Colonic mucosa (tissue), 4 donors: ENCODE data around the gene EEF2. TPM values are rescaled to one million over a fixed set of nuclear protein-coding genes. Genes with fewer than 3 reads are reported as not detected.
A peak's percentile ranks its signal among the peaks of the same experiment; 100 is the strongest.
"Not testable (repeated sequence)": the region's sequence is repeated elsewhere in the genome, so short reads cannot be mapped to it uniquely, and the experiment has no call there.

Experiments used
- DNase-seq: peaks from one replicate; pipeline ENCODE4 v3.0.0-alpha.2; 2020
- H3K27ac ChIP-seq: fragments of 200-600 bp; one replicate; pipeline ENCODE4 v1.8.0; 2021
- H3K27me3 ChIP-seq: fragments of 200-600 bp; one replicate; pipeline ENCODE4 v1.8.0; 2021
- H3K36me3 ChIP-seq: fragments of 200-600 bp; one replicate; pipeline ENCODE4 v1.8.0; 2021
- H3K4me1 ChIP-seq: fragments of 200-600 bp; one replicate; pipeline ENCODE4 v1.8.0; 2021; ENCODE audit warnings: mild to moderate bottlenecking
- H3K4me3 ChIP-seq: fragments of 200-600 bp; one replicate; pipeline ENCODE4 v1.8.0; 2021
- H3K9ac ChIP-seq, 2 donors: one replicate each; pipeline ENCODE4 v1.7.0; 2013; ENCODE audit warnings: control low read depth in 2 of 2, low read depth in 2 of 2, low read length in 2 of 2
- H3K9me3 ChIP-seq: fragments of 200-600 bp; one replicate; pipeline ENCODE4 v1.8.0; 2021
- CTCF ChIP-seq: fragments of 200-600 bp; IDR thresholded peaks from one replicate; pipeline ENCODE4 v1.8.0; 2022; ENCODE audit warnings: antibody characterized with exemption, mild to moderate bottlenecking
- intact Hi-C: fragments of 100-400 bp; cut with DNase I; formaldehyde crosslinking; loops from one replicate; pipeline ENCODE4 v1.14.1; 2022
- total RNA-seq, 2 donors: library from RNA; stranded (reverse); fragmentation: NEBNext Ultra II Directional in 1 of 2; extraction: Animal tissue kit (Norgen Biotek cat#: 25700) in 1 of 2; gene quantifications; one replicate each; pipeline ENCODE4 v1.2.1, GENCODE V29; 2021
- donor health status: healthy.
- donor health status: DM: no; HTN: no; CAD: no.
- donor health status: DM: no; HTN: no; CAD: no.

Gene EEF2
- total RNA-seq, 2 donors from 2014 or later: 2,109 to 2,241 TPM

GRCh38 chr19:4012975-4013634 lies 27.8 kb upstream of the EEF2 start:
- peaks cover 22% of the 10 kb centered on the region for H3K4me1 ChIP-seq
- intact Hi-C loops: no loop called here

GRCh38 chr19:4012092-4012974 lies 27.1 kb upstream of the EEF2 start:
- H3K36me3 ChIP-seq: peaks cover 8% of the 10 kb centered on the region
- no peak for TF ChIP-seq CTCF
- DNase-seq: peak; percentile 44
- H3K27ac ChIP-seq: no peak overlapping the region
- no peak overlapping the region for H3K9ac ChIP-seq
- no peaks in the 10 kb centered on the region for H3K9me3 ChIP-seq
- intact Hi-C loops: no loop called here
- no peak overlapping the region for H3K4me3 ChIP-seq
- H3K27me3 ChIP-seq: no peaks in the 10 kb centered on the region
- H3K4me1 ChIP-seq: peaks cover 22% of the 10 kb centered on the region

More at GRCh38 chr19:4012975-4013634, 27.8 kb upstream of the EEF2 start:
- TF ChIP-seq CTCF: no peak
- Histone ChIP-seq H3K36me3 (peaks cover 8% of the 10 kb centered on the region), H3K9ac (no peak overlapping the region), H3K4me3 (no peak overlapping the region), H3K27me3 (no peaks in the 10 kb centered on the region), H3K27ac (no peak overlapping the region), H3K9me3 (no peaks in the 10 kb centered on the region)
- no peak for DNase-seq

GRCh38 chr19:4011430-4011829 lies 26.2 kb upstream of the EEF2 start:
- H3K9me3 ChIP-seq, H3K9ac ChIP-seq, H3K36me3 ChIP-seq, H3K27ac ChIP-seq, DNase-seq, H3K4me3 ChIP-seq, intact Hi-C loops, H3K27me3 ChIP-seq: not testable (repeated sequence)
- H3K4me1 ChIP-seq: peaks cover 22% of the 10 kb centered on the region

GRCh38 chr19:4010808-4011110 lies 25.5 kb upstream of the EEF2 start:
- no peak overlapping the region for H3K27ac ChIP-seq
- no peak for DNase-seq
- H3K4me3 ChIP-seq: no peak overlapping the region
- intact Hi-C loops: no loop called here
- no peak overlapping the region for H3K9ac ChIP-seq
- H3K9me3 ChIP-seq: no peaks in the 10 kb centered on the region
- peaks cover 22% of the 10 kb centered on the region for H3K4me1 ChIP-seq
- no peak for TF ChIP-seq CTCF
- H3K36me3 ChIP-seq: peaks cover 8% of the 10 kb centered on the region
- no peaks in the 10 kb centered on the region for H3K27me3 ChIP-seq

GRCh38 chr19:4009990-4010807 lies 24.9 kb upstream of the EEF2 start:
- Histone ChIP-seq H3K36me3 (peaks cover 8% of the 10 kb centered on the region), H3K9ac (peak overlapping the region in 1 of 2 donors; percentile 50), H3K9me3 (no peaks in the 10 kb centered on the region), H3K4me1 (peaks cover 22% of the 10 kb centered on the region), H3K27me3 (no peaks in the 10 kb centered on the region), H3K27ac (no peak overlapping the region), H3K4me3 (no peak overlapping the region)
- intact Hi-C loops: loop anchor here (5.0 kb wide), 1 partner anchor 32 kb away; no protein-coding TSS in a partner anchor
- DNase-seq: no peak
- no peak for TF ChIP-seq CTCF
